GM19025 (cell line): ENCODE data around the gene NKPD1.

Experiments used
- ATAC-seq: cut with Tn5 transposase; IDR thresholded peaks from one replicate; pipeline ENCODE4 v1.9.1; 2021; ENCODE audit warnings: mild to moderate bottlenecking, low read depth, moderate library complexity; ENCODE audit not compliant: unreplicated experiment

The NKPD1 gene

DNA sequence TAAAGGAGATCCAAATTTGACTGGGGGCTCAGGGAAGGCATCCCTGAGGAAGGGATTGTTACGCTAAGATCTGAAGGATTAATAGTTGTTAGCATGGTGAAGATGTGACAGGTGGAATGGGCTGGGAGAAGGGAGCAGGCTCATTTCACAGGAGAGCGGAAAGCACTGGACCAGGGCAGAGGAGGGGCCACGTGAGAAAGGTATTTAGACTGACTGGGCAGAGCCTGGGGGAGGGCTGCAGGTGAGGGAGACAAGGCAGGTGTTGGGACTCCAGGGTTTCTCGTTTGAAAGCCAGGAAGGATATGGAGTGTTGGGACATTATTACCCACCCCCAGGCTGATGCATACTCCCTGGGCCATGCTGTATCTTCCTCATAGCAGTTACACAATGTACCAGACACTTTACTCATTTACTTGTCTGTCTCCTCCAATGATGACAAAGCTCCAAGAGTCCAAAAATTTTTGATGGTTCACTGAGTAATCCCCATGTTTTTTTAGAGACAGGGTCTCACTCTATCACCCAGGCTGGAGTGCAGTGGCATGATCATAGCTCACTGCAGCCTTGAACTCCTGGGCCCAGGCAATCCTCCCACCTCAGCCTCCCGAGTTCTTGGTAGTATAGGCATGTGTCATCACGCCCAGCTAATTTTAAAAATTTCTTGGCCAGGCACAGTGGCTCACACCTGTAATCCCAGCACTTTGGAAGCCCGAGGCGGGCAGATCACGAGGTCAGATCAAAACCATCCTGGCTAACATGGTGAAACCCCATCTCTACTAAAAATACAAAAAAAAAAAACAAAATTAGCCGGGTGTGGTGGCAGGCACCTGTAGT is 14.9 kb upstream of the NKPD1 start:
- no peak for ATAC-seq

DNA sequence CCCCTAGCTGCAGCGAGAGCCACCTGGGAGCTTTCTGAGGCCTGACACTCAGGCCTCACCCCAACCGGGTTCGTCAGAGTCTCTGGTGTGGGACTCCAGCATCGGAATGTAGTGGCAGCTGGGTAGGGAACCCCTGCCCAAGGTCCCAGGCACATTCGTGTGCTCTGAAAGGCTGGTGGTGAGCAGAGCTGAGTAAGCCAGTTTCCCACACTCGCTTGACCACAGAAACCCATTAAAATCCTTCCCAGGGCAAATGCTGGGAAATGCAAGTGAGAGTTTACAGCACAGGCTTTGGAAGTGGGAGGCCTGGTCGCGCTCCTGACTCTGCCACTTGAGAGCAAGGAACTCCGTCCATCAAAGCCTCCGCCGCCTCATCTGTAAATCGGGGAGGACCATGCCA is 13.0 kb upstream of the NKPD1 start:
- no peak for ATAC-seq

DNA sequence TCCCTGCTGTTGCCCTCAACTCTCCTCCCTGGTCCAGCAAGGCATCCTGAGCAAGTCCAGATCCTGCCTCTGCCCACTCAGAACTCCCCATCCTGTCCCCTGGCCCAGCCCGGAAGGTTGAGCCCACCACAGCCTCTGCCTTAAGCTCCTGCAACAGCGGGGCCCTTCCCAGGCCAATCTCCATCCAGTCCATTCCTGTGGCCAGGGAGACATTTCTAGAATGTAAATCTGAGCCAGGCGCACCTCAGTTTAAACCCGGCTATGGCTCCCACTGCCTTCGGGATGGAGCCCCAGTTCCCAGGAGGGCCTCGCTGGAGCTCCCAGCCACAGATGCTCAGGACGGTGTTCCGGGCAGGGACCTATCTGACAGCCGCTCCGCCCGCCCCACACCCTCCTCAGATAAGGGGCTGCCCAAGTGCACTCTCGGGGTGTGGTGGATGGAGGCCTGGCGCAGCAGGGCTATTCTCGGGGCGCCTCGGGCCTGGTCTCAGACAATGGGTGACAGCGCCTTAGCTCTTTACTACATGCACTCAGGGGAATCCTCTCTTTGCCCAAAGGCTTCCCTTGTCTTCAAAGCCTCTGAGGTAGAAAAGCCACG is 11.9 kb upstream of the NKPD1 start:
- ATAC-seq, result no peak

DNA sequence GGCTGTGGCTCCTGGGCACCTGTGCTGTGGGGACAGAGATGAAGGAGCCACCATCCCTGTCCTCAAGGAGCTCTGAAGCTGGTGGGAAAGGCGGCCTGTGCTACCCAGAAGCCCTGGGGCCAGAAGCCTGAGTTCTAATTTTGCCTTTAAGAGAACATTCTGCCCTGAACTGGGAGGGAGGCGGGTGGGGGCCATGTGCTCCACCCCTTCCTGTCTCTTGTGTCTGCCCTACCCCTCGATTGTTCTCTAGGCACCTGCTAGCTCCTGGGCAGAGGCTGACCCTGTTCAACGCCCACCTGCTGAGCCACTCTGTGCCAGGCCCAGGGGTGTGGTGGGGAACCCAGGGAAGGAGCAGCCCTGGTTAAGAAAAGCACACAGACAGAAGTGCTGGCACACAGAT is 11.4 kb upstream of the NKPD1 start:
- no peak for ATAC-seq

DNA sequence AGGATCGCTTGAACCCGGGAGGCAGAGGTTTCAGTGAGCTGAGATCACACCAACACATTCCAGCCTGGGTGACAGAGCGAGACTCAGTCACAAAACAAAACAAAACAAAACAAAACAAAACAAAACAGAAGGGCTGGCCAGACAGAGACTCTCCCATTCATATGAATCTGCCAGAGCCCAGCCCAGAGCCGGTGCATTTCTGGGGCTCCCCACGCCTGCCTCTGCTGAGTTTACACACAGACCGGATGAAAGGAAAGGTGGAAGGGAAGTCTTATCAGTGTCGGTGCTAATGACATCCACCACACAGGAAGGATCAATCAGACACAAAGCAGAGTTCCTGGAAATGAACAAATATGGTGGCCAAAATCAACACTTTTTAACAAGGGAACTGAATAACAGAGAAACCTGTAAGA is 10.4 kb upstream of the NKPD1 start:
- no peak for ATAC-seq

DNA sequence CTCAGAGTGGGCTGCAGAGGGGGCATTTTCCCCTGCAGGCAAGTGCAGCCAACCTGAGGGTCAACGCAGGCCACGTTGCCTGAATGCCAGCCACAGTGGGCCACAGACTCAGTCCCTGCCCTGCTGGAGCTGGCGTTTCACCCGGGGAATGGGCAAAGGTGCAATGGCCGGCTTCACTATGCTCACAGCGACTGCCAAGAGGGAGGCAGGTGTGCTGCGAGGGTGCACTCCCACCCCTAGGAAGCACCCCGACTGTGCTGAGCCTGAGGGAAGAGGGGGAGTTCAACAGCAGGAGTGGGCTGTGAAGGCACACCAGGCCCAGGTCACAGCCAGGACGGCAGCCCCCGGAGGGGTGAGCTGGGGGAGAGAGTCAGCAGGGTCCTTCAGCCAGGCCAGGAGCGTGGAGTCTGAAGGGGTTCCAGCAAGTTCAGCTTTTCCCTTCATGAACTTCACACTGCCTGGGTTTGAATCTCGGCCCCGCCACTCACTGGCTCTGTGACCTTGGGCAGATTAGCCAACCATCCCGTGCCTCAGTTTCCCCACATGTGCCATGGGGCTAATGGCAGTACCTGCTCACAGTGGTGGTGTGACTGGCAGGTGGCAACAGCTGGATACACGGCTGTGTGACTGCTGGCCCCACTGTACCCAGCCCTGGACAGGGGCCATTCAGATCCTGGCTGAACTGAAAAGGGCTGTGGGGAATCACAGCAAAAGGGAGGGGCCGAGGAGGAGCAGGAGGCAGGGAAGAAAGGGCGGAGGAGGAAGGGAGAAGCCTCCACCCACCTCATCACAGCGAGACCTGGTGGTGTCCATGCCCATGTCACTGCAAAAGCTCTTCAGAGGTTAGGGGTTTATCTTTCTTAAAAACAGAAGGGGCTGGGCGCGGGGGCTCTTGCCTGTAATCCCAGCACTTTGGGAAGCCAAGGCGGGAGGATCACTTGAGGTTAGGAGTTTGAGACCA is 9.6 kb upstream of the NKPD1 start:
- ATAC-seq, result no peak

DNA sequence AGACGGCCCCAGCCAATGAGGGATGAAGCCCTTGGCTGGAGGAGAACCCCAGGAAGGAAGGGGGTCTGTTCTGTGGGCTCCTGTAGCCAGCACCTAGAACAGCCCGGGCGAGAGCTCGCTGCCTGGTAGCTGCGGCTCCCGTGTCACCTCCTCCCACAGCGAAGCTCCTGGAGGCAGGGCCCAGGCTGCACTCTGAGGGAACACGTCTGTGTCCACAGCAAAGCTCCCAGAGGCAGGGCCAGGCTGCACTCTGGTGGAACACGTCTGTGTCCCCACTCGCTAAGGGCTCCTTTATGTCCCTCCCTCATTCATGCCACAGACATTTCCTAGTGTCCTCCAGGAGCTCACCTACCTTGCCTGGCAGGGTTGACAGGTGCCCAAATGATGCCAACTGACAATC is 8.8 kb upstream of the NKPD1 start:
- no peak for ATAC-seq

DNA sequence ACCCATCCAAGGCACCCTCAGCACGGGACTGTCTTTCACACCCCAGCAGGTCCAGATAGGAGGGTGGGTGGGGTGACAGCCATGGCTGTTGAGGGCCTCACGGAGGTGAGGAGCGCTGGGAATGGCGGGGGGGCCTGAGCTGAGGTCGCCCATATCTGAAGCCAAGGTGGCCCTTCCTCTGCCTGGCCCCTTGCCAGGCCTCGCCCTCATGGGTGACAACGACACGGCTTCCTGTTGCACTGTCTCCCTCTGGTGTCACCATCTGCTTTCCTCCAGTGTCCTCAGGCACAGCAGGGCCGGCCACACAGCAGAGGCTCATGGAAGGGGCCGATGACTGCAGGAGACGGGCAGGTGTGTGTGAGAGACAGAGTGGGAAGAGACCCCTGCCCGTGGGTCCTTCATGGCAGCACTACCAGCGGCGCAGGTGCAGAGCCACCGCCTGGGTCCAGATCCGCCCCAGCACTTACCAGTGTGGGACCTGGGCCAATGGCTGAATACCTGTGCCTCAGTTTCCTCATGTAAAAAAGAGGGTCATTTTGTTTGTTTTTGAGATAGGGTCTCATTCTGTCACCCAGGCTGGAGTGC is 8.1 kb upstream of the NKPD1 start:
- no peak for ATAC-seq

DNA sequence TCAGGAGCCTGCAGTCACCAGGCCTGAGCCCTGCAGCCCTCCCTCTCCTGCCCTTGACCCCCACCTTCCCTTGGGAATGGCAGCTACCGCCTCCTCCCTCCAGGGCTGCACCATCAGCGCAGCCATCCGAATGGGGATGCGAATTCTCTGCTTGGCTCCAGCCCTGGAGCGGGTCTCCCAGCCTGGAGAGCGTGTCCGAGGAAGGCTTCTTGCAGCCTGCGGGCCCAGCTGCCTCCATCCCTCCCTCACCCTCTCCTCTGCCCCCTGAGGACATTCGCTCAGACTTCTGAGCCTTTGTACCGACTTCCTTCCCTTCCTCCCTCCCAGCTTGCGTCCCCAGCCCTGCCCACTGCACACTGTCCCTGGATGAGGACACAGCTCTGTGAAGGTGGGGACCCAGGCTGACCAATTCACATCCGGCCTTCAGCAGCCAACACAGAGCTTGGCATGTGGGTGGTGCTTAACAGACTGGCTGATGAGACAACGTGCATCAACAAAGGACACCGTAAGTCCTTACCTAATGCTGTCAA is 6.0 kb upstream of the NKPD1 start:
- ATAC-seq, result no peak

DNA sequence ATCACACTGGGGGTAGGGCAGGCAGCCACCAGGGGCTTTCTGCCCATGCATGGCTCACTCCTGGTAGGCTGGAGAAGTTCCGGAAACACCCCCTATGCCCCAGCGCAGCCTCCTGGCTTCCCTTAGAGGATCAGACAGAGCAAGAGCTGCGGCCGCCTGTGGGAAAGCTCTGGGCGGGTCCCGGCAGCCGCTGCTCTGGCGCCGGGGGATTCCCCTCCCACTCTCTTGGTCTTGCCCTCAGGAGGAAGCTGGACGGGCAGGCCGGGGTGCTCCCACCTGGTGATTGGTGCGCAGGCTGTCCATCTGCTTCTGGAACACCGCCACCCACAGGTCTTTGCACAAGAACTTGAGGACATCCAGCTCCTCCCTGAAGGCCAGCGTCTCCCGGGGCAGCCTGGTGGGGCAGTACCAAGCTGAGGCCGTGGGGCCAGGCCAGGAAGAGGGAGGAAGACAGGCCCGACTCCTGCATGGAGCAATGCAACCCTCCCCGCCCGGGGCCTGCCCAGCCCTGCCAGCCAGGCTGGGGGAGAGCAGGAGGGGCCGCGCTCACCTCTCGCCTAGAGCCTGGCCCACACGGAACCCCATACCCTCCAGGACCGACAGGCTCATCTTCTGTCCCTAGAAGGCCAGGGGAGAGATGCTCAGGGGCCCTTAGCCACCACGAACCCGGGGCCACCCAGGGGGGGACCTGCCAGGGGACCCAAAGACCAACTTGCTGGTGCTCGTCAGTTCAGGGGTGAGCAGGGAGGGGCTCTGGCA is 4.0 kb upstream of the NKPD1 start:
- peak; percentile 82 for ATAC-seq

DNA sequence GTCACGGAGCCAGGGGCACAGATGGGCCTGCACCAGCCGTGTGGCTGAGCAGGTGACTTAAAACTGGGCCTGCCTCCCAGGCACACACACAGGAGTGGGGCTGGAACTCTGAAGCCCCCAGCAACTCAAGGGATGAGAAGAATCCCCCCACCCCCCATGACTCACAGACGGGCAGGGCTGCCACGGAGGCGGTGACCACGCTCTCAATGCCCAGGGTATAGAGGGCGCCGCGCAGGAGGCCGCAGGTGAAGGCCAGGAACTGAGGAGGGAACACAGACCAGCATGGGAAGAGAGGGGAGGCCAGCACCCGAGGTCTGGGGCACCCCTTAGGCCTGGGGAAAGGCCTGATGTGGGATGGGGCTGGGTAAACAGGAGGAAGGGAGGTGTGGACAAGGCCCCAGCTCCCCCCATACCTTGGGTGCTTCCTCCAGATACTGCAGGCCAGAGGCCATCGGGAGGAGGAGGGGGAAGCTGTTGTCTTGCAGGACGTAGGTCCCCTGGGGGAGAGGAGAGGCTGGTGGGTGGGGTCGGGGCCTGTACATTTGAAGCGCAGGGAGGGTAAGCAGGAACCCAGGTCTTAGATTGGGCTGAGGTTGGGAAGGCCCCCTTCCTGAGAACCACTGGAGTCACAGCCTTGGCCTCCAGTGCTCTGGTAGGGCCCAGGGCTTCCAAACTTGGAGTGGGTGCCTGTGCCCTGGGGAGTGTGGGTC is 3.1 kb upstream of the NKPD1 start:
- ATAC-seq, result no peak

DNA sequence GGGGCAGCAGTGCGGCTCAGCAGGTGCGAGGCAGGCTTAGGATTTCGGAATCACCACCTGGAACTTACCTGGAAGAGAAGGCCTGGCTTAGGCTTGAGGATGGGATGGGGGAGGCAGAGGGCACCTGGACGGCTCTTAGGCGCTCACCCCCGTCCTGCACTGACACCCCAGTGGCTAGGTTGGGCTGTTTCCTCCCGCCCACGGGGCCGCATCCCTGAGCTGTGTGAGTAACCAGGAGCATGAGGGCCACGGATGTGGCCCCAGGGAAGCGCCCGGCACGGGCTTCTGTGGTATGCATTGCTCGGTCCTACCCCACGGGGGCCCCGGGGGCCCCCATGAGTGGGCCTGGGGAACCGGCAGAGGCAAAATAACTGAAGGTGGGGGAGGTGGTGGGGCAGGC is 2.4 kb upstream of the NKPD1 start:
- no peak for ATAC-seq

DNA sequence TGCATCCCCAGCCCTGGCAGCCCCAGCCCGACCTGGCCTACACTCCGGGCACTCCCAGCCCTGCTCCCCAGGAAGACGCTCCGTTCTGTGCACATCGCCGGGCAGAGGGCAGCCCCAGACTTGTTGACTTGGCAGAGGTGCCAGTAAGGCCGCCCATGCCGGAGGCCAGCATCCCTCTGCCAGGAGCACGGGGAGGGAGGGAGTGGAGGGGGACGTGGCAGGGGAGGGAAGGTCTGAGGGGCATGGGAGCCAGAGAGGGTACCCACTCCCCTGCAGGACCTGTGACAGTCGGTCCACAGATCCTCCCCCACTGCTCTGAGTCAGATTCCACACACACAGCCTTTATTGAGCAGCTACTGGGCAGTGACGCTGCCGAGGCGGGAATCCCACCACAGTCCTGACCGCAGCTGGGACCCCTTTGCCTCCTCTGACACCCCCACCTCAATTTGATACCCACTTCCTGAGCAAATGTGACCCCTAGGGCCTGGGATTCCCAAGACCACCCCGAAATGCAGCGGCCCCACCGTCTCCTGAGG is 1.9 kb upstream of the NKPD1 start:
- ATAC-seq, result no peak

DNA sequence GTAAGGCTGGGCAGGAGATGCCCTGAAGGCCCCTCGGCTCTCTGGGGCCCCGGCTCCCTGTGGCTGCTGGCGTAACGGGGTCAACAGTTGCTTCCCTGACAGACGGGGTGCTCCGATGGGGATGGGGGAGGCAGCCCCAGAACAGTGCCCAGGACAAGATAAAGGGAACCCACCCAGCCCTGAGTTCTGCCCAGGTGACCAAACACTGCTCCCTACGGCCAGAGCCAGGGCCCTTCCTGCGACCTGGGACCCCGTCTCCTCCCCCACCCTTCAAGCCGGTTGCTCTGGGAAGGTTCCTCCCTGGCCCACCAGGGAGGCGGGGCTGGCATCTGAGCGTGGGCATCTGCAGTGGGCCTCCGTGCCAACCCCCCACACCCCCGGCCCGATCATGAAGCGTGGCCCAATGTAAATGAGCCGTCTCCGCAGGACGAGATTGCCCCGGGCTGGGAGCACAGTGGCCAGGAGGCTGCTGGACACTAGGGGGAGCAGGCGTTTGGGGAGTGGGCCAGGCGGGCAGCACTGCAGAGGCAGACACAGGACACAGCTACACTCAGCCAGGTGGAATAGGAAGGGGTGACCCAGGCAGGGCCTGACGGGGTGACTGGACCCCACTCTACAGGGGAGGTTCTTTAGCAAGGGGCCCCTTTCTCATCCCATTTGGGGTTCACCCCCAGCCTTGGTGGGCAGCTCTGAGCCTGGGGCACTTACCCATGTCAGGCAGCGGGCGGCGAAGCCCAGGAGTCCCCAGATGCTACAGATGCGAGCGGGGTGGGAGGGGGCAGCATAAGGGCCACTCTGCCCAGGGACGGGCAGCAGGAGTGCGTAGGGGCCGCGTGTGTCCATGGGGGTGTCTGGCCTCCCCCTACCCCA is 1.2 kb upstream of the NKPD1 start:
- ATAC-seq, result no peak

DNA sequence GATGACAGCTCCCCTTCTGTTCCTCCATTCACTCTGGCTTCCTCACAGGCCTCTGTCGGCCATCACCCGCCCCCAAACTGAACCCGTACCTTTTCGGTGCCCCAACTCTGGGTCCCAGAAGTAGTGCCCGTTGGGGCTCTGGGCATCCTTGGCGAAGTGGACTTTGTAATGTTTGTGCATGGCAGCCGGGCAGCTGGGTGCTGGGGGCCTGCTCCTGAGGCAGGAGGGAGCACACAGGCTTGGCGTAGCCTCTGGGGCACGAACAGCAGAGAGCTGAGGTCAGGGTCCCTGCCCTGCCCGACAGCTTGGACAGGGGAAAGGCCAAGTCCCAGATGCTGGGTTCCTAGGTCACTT is 834 bp downstream of the NKPD1 start:
- no peak for ATAC-seq

DNA sequence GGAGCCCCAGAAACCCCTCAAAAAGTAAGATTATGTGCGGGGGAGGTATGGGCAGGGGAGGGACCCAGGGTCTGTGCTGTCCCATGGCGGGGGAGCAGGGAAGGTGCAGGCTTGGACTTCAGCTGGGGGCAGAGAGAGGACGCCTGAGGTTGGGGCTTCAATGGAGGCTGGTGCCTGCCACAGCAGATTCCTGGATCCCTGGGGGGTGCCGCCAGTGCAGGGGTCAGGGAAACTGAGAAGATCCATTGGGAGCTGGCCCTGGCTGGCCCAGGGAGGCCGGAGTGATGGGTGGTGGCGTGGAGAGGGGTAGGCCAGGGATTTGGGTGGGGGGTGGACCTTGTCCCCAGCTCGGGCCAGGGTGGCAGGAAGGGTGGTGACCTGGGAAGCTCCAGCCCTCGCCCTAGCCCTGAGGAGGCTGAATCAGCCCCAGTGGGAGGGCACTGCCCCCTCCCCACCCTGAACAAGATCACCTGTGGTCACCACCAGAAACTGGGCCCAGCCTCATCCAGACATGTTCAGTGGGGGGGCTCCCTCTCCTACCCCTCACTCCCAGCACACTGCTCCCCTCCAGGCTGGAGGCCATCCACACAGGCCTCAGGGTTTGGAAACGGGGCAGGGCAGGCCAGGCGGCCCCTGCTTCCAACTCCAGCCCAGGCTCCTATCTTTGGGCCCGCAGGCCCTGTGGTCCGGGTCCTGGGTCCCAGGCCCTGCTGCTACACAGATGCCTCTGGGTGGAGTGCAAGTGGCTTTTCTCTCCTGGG is 1.4 kb downstream of the NKPD1 start:
- no peak for ATAC-seq

DNA sequence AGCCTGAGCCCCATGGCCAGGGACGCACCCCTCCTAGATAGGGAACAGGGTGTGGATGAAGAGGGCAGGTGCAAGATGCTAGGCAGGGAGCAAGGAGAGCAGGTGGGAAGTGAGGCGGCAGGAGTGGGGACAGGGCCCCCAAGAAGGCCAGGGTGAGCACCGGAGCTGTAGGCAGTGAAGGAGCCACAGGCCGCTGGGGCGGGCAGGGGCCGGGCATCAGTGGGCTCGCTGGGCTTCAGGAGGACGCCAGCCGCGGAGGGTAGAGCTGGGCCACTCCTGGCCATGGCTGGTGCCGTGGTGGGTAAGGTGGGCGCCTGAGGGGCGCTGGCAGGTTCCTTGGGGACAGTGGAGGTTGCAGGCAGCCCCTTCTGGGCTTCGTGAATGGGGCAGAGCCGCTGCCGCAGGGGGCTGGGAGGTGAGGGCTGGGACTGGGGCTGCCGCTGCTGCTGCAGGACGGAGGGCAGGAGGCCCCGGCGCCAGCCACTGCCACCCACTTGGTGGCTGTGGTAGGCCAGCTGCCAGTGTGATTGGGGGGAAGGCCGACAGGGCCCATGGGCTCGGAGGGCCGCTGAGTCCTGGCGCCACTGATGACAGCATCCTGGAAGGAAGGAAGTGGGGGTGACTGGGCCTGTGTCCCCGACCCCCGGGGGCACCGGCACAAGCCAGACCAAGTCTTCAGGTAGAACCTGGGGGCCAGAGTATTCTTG is 2.1 kb downstream of the NKPD1 start:
- ATAC-seq, result no peak
